NCI-H345 (cell line): ENCODE measurements around the gene ERVFRD-1.
A peak's percentile ranks its signal among the peaks of the same experiment; 100 is the strongest.
"Not testable (repeated sequence)": the region's sequence is repeated elsewhere in the genome, so short reads cannot be mapped to it uniquely, and the experiment has no call there.

Experiments used
- DNase-seq: peaks from one replicate; lab custom pipeline; 2025; lab: John Stamatoyannopoulos, UW

Gene ERVFRD-1

GRCh38 chr6:11129908-11130565 is 18.5 kb upstream of the ERVFRD-1 start:
- DNase-seq = no peak

- DNase-seq = no peak
Observed at GRCh38 chr6:11128608-11129007, 17.1 kb upstream of the ERVFRD-1 start.

GRCh38 chr6:11126876-11127275 is 15.4 kb upstream of the ERVFRD-1 start:
- DNase-seq = no peak

GRCh38 chr6:11123978-11124377 is 12.5 kb upstream of the ERVFRD-1 start:
- no peak for DNase-seq

GRCh38 chr6:11122380-11122779 is 10.9 kb upstream of the ERVFRD-1 start:
- DNase-seq = no peak

GRCh38 chr6:11121851-11122250 is 10.3 kb upstream of the ERVFRD-1 start:
- no peak for DNase-seq

GRCh38 chr6:11120271-11121005 is 8.9 kb upstream of the ERVFRD-1 start:
- DNase-seq = no peak

GRCh38 chr6:11115808-11116536 is 4.4 kb upstream of the ERVFRD-1 start:
- not testable (repeated sequence) for DNase-seq

- no peak for DNase-seq
Observed at GRCh38 chr6:11113038-11113437, 1.5 kb upstream of the ERVFRD-1 start.

GRCh38 chr6:11111769-11112437 is 378 bp upstream of the ERVFRD-1 start:
- no peak for DNase-seq

- no peak for DNase-seq
Observed at GRCh38 chr6:11108726-11109125, 2.8 kb downstream of the ERVFRD-1 start.

- no peak for DNase-seq
Observed at GRCh38 chr6:11103065-11103464, 8.5 kb downstream of the ERVFRD-1 start.

- no peak for DNase-seq
Observed at GRCh38 chr6:11101417-11101816, 10.1 kb downstream of the ERVFRD-1 start.

- no peak for DNase-seq
Observed at GRCh38 chr6:11098004-11098403, 13.5 kb downstream of the ERVFRD-1 start.

GRCh38 chr6:11097476-11097875 is 14.0 kb downstream of the ERVFRD-1 start:
- no peak for DNase-seq

- DNase-seq = no peak
Observed at GRCh38 chr6:11096109-11096508, 15.4 kb downstream of the ERVFRD-1 start.

- DNase-seq = no peak
Observed at GRCh38 chr6:11094941-11095340, 16.6 kb downstream of the ERVFRD-1 start.

GRCh38 chr6:11094411-11094851 is 17.1 kb downstream of the ERVFRD-1 start:
- peak; percentile 11 for DNase-seq

- DNase-seq = peak; percentile 85
Observed at GRCh38 chr6:11093626-11094410, 17.7 kb downstream of the ERVFRD-1 start, which contains the start of gene SMIM13. Gene SMIM13, plus strand, starts transcription at chr6:11093834. Its CDS starts 480 bp downstream, at chr6:11094314.

- DNase-seq = no peak
Observed at GRCh38 chr6:11093376-11093625, 18.2 kb downstream of the ERVFRD-1 start.

GRCh38 chr6:11092668-11093375 is 18.7 kb downstream of the ERVFRD-1 start:
- DNase-seq = no peak
